Esophagus (tissue), 2 donors: ENCODE measurements around the gene SIGLEC9. TPM values are rescaled to one million over a fixed set of nuclear protein-coding genes. Genes with fewer than 3 reads are reported as not detected.
A peak's percentile ranks its signal among the peaks of the same experiment; 100 is the strongest.

ENCODE experiments used
- H3K27ac ChIP-seq, 2 donors: one replicate each; pipeline ENCODE4 v1.5.1; 2013; ENCODE audit warnings: low read depth in 2 of 2, mild to moderate bottlenecking in 2 of 2, inconsistent platforms in 1 of 2, low read length in 1 of 2, moderate library complexity in 1 of 2
- H3K27me3 ChIP-seq, 2 donors: one replicate each; pipeline ENCODE4 v1.6.1; 2013; ENCODE audit warnings: low read length in 2 of 2, control low read depth in 1 of 2, mild to moderate bottlenecking in 1 of 2; ENCODE audit not compliant: insufficient read depth in 2 of 2, control insufficient read depth in 1 of 2
- H3K36me3 ChIP-seq, 2 donors: one replicate each; pipeline ENCODE4 v1.6.1; 2013; ENCODE audit warnings: low read length in 1 of 2; ENCODE audit not compliant: control insufficient read depth in 2 of 2, insufficient read depth in 2 of 2
- H3K4me1 ChIP-seq, 2 donors: one replicate each; pipeline ENCODE4 v1.6.1; 2013; ENCODE audit warnings: low read length in 1 of 2; ENCODE audit not compliant: control insufficient read depth in 2 of 2, insufficient read depth in 2 of 2
- H3K4me3 ChIP-seq, 2 donors: one replicate each; pipeline ENCODE4 v1.5.1; 2013; ENCODE audit warnings: low read length in 2 of 2, mild to moderate bottlenecking in 2 of 2, low read depth in 1 of 2, moderate library complexity in 1 of 2
- H3K9me3 ChIP-seq, 2 donors: one replicate each; pipeline ENCODE4 v1.6.1; 2013; ENCODE audit warnings: mild to moderate bottlenecking in 2 of 2, low read depth in 1 of 2, low read length in 1 of 2, moderate library complexity in 1 of 2; ENCODE audit not compliant: control insufficient read depth in 2 of 2, insufficient read depth in 1 of 2
- WGBS, 2 donors: extraction: QIAGEN DNeasy Blood & Tissue Kit; methylation state at CpG; one replicate each; pipeline ENCODE4 v1.1.7; 2013; 5-methylcytosine and 5-hydroxymethylcytosine counted together
- polyA plus RNA-seq, 2 donors: library from polyadenylated mRNA; stranded (reverse); fragments of 200-250 nt; gene quantifications; one replicate each; pipeline ENCODE4 v1.2.3, GENCODE V29; 2013
- donor health status: healthy with polysubstance abuse.
- donor health status: Bipolar disorder and iron deficiency.

The SIGLEC9 gene
- polyA plus RNA-seq: under 1 TPM; 0.26 to 0.28 TPM

GRCh38 chr19:51124729-51125128 lies at the start of gene SIGLEC9:
Gene SIGLEC9, plus strand, starts transcription at chr19:51124906. Its CDS starts 69 bp downstream, at chr19:51124975.
- Histone ChIP-seq H3K4me3 (no peak within 1 kb of the TSS), H3K27me3 (no peaks in the 10 kb centered on the region), H3K36me3 (no peaks in the 10 kb centered on the region), H3K4me1 (no peaks in the 10 kb centered on the region), H3K27ac (peak within 1 kb of the TSS in 1 of 2 donors; percentile 14), H3K9me3 (no peaks in the 10 kb centered on the region)
- 62 to 65% methylated on average over 14 of the region's 14 CpGs for WGBS, 2 donors

GRCh38 chr19:51075998-51076397 lies 48.7 kb upstream of the SIGLEC9 start:
- Histone ChIP-seq H3K4me1 (peaks cover 4 to 8% of the 10 kb centered on the region in 2 donors), H3K9me3 (no peaks in the 10 kb centered on the region), H3K36me3 (no peaks in the 10 kb centered on the region), H3K27ac (peak overlapping the region in 1 of 2 donors; percentile 85), H3K27me3 (no peaks in the 10 kb centered on the region), H3K4me3 (no peak overlapping the region)
- WGBS, 2 donors: 51 to 64% methylated on average over 5 of the region's 5 CpGs

GRCh38 chr19:51076631-51077213 lies 48.0 kb upstream of the SIGLEC9 start:
- H3K4me3 ChIP-seq: no peak overlapping the region
- H3K4me1 ChIP-seq: peaks cover 4 to 8% of the 10 kb centered on the region in 2 donors
- peak overlapping the region in 1 of 2 donors; percentile 85 for H3K27ac ChIP-seq
- H3K36me3 ChIP-seq: no peaks in the 10 kb centered on the region
- H3K9me3 ChIP-seq: no peaks in the 10 kb centered on the region
- WGBS, 2 donors: 67 to 73% methylated on average over 14 of the region's 14 CpGs
- H3K27me3 ChIP-seq: no peaks in the 10 kb centered on the region

- Histone ChIP-seq H3K4me3 (no peak overlapping the region), H3K27me3 (no peaks in the 10 kb centered on the region), H3K4me1 (peaks cover 4 to 8% of the 10 kb centered on the region in 2 donors), H3K36me3 (no peaks in the 10 kb centered on the region), H3K9me3 (no peaks in the 10 kb centered on the region), H3K27ac (no peak overlapping the region)
- WGBS, 2 donors: 80 to 81% methylated on average over 6 of the region's 6 CpGs
These were observed 46.6 kb upstream of the SIGLEC9 start for GRCh38 chr19:51078104-51078503.

GRCh38 chr19:51078731-51079130 lies 46.0 kb upstream of the SIGLEC9 start:
- Histone ChIP-seq H3K27ac (no peak overlapping the region), H3K4me1 (peaks cover 4 to 8% of the 10 kb centered on the region in 2 donors), H3K4me3 (no peak overlapping the region), H3K27me3 (no peaks in the 10 kb centered on the region), H3K9me3 (no peaks in the 10 kb centered on the region), H3K36me3 (no peaks in the 10 kb centered on the region)
- 84 to 88% methylated on average over 6 of the region's 6 CpGs for WGBS, 2 donors

DNA sequence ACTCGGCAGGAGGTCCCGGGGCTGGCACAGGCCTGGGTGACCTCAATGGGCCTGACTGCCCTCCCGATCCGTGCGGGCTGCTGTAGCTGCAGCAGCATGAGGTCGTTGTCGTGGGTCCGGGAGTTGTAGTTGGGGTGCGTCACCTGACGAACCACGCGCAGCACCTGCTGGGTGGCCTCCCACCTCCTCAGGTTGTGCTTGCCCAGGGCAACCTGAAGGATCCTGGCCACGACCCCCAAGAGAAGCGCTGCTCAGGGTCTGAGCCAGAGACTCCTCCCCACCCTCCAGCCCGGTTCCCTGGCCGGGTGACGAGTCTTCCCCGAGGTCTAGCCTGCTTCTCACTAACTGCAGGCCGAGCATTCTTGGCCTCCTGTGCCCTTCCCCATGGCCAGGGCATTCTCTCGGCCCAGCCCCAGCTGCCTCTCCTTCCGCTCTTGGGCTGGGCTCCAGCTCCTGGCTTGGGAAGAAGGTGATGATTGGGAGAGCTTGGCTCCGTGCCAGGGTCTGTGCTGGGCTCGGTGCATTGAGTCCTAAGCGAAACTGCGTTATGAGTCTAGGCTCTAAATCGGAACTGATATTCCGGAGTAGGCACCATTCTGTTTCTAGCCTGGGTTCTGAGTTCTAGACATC lies 45.1 kb upstream of the SIGLEC9 start:
- Histone ChIP-seq H3K27me3 (no peaks in the 10 kb centered on the region), H3K27ac (no peak overlapping the region), H3K4me3 (no peak overlapping the region), H3K36me3 (no peaks in the 10 kb centered on the region), H3K4me1 (peaks cover 4 to 8% of the 10 kb centered on the region in 2 donors), H3K9me3 (no peaks in the 10 kb centered on the region)
- 65 to 77% methylated on average over 27 of the region's 27 CpGs for WGBS, 2 donors

DNA sequence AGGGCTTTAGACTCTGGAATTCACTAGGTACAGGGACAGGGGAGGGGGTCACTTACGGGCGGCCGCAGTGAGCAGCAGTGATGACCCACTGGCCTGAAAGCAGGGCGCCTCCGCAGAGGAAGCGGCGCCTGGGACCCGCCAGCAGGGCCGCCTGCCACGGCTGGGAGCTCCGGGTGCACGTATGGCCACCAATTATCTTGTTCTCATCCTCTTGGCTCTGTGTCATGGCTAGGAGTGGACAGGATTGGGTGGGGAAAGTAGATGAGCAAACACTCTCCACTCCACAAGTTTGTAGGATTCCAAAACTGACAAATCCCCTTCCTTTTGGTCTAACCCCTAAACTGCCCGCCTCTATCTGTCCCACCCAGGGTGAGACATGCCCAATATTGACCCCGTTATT lies 43.2 kb upstream of the SIGLEC9 start:
- WGBS, 2 donors: 90 to 94% methylated on average over 14 of the region's 14 CpGs
- no peak overlapping the region for H3K4me3 ChIP-seq
- H3K27me3 ChIP-seq: no peaks in the 10 kb centered on the region
- no peak overlapping the region for H3K27ac ChIP-seq
- no peaks in the 10 kb centered on the region for H3K9me3 ChIP-seq
- H3K36me3 ChIP-seq: no peaks in the 10 kb centered on the region
- H3K4me1 ChIP-seq: peaks cover 4 to 8% of the 10 kb centered on the region in 2 donors

- 45 to 59% methylated on average over 3 to 7 of the region's 7 CpGs for WGBS, 2 donors
- H3K36me3 ChIP-seq: no peaks in the 10 kb centered on the region
These were observed 42.1 kb upstream of the SIGLEC9 start, which contains the start of gene KLK14 for GRCh38 chr19:51082611-51083010. Gene KLK14, minus strand, starts transcription at chr19:51082887. Its CDS starts 273 bp downstream, at chr19:51082614.

GRCh38 chr19:51083181-51083580 lies 41.5 kb upstream of the SIGLEC9 start:
- no peaks in the 10 kb centered on the region for H3K9me3 ChIP-seq
- no peak overlapping the region for H3K27ac ChIP-seq
- H3K27me3 ChIP-seq: no peaks in the 10 kb centered on the region
- WGBS, 2 donors: 45 to 53% methylated on average over 4 of the region's 4 CpGs
- no peaks in the 10 kb centered on the region for H3K36me3 ChIP-seq
- no peak overlapping the region for H3K4me3 ChIP-seq
- H3K4me1 ChIP-seq: peaks cover 4 to 5% of the 10 kb centered on the region in 2 donors

More at GRCh38 chr19:51082611-51083010, 42.1 kb upstream of the SIGLEC9 start, which contains the start of gene KLK14:
- no peak within 1 kb of the TSS for H3K27ac ChIP-seq
- H3K4me1 ChIP-seq: peaks cover 4 to 5% of the 10 kb centered on the region in 2 donors
- no peaks in the 10 kb centered on the region for H3K9me3 ChIP-seq
- H3K4me3 ChIP-seq: no peak within 1 kb of the TSS
- H3K27me3 ChIP-seq: no peaks in the 10 kb centered on the region

DNA sequence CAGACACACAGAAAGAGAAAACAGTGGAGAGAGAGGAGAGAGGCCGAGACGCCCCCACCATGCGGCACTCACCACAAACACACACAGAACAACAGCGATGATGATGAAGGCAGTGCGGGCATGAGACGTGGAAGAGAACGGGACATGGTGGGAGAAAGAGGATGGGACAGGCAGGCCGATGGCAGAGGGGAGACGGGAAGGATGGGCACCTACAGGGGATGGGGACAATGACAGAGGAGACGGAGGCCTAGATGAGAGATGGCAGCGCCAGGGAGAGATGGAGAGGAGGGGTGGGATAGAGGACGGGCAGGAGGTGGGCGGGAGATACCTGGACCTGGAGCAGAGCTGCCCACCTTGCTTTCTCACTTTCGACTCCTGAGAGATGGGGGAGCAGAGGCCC lies 40.9 kb upstream of the SIGLEC9 start:
- 76 to 84% methylated on average over 14 of the region's 14 CpGs for WGBS, 2 donors
- H3K4me3 ChIP-seq: no peak overlapping the region
- H3K4me1 ChIP-seq: peaks cover 4 to 5% of the 10 kb centered on the region in 2 donors
- no peak overlapping the region for H3K27ac ChIP-seq
- no peaks in the 10 kb centered on the region for H3K9me3 ChIP-seq
- no peaks in the 10 kb centered on the region for H3K36me3 ChIP-seq
- no peaks in the 10 kb centered on the region for H3K27me3 ChIP-seq
